IPS-15b (cell line): ENCODE measurements around the gene MB21D2.
"Not testable (repeated sequence)": the region's sequence is repeated elsewhere in the genome, so short reads cannot be mapped to it uniquely, and the experiment has no call there.

Experiments used
- H3K27me3 ChIP-seq: one replicate; pipeline ENCODE4 v1.6.1; 2013; ENCODE audit warnings: low read length; ENCODE audit not compliant: control insufficient read depth, insufficient read depth
- H3K36me3 ChIP-seq: one replicate; pipeline ENCODE4 v1.6.1; 2013; ENCODE audit warnings: low read length; ENCODE audit not compliant: control insufficient read depth, insufficient read depth
- H3K4me1 ChIP-seq: one replicate; pipeline ENCODE4 v1.6.1; 2013; ENCODE audit warnings: mild to moderate bottlenecking, low read length; ENCODE audit not compliant: control insufficient read depth, insufficient read depth
- H3K4me3 ChIP-seq: one replicate; pipeline ENCODE4 v1.5.1; 2013; ENCODE audit warnings: low read depth, low read length
- H3K9ac ChIP-seq: one replicate; pipeline ENCODE4 v1.6.1; 2013; ENCODE audit warnings: low read depth, mild to moderate bottlenecking, low read length
- H3K9me3 ChIP-seq: one replicate; pipeline ENCODE4 v1.6.1; 2013; ENCODE audit warnings: mild to moderate bottlenecking, low read length; ENCODE audit not compliant: control insufficient read depth, insufficient read depth

Gene MB21D2

DNA sequence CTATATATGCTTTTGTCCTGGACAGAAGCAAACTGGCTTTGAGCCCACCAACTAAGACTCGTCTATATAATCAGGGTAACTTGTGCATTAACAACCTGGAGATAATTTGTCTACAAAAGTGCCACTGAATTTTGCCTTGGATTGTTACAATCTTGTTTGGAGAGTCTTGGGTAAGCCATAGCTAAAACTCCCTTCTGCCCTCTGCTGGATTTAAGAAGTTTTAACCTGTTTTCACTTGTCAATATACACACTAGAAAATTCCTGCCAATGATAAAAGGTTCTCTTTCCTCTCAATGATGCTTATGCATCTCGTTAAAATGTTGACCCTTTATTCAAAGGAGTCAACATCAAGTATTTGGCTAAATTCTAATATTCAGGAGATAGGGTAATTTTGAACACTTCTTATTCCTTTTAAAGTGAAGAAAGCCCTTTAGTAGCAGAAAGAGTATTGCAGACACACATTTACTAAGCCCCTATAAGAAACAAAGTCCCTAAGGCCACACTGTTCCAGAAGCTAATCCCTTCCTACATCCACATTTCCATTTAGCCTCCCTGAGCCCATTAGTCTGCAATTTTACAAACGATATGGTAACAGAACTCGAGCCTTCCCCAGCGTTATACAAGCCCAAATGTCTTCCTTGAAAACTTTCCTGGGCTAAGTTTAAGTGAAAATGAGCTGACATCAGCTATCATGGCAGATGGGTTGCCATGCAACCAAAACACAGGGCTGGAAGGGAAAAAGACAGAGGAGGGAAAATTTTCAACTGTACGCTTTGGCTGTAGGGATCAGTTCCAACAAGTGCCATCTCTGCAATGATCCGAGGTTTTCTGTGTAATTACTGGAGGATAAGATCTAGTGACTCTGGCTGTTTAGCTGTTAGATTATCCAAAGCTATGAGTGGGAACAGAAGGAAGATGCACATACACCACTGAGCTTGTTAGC lies 114.4 kb downstream of the MB21D2 start:
- H3K36me3 ChIP-seq: no peaks in the 10 kb centered on the region
- no peaks in the 10 kb centered on the region for H3K9me3 ChIP-seq
- no peak overlapping the region for H3K4me3 ChIP-seq
- no peak overlapping the region for H3K9ac ChIP-seq
- no peaks in the 10 kb centered on the region for H3K27me3 ChIP-seq
- H3K4me1 ChIP-seq: no peaks in the 10 kb centered on the region

GRCh38 chr3:192801985-192802384 lies 115.7 kb downstream of the MB21D2 start:
- H3K36me3 ChIP-seq: no peaks in the 10 kb centered on the region
- no peak overlapping the region for H3K9ac ChIP-seq
- H3K9me3 ChIP-seq: no peaks in the 10 kb centered on the region
- no peaks in the 10 kb centered on the region for H3K4me1 ChIP-seq
- no peak overlapping the region for H3K4me3 ChIP-seq
- no peaks in the 10 kb centered on the region for H3K27me3 ChIP-seq

DNA sequence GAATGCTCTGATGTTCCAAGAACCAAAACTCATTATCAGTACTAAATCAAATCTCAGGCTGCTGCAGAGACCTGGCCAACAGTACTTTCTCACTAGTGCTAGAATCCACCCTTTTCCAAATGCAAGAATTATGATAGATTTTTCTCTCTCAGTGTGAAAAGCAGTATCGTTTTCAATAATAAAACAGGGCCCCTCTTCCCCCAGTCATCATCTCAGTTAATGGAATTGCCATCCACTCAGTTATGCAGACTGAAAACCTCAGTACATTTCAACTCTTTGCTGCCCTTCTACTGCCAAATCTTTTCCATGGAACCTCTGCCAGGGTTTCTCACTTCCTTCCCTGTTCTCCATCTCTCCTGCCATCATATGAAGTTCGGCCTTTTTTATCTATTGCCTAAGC lies 117.9 kb downstream of the MB21D2 start:
- H3K4me1 ChIP-seq: no peaks in the 10 kb centered on the region
- peaks cover 2% of the 10 kb centered on the region for H3K36me3 ChIP-seq
- no peak overlapping the region for H3K9ac ChIP-seq
- H3K4me3 ChIP-seq: no peak overlapping the region
- no peaks in the 10 kb centered on the region for H3K9me3 ChIP-seq
- H3K27me3 ChIP-seq: no peaks in the 10 kb centered on the region

- H3K4me1 ChIP-seq: no peaks in the 10 kb centered on the region
- peaks cover 2% of the 10 kb centered on the region for H3K36me3 ChIP-seq
- no peaks in the 10 kb centered on the region for H3K27me3 ChIP-seq
- no peak overlapping the region for H3K9ac ChIP-seq
- H3K9me3 ChIP-seq: no peaks in the 10 kb centered on the region
- no peak overlapping the region for H3K4me3 ChIP-seq
Measured at GRCh38 chr3:192795021-192795420, 122.6 kb downstream of the MB21D2 start.

DNA sequence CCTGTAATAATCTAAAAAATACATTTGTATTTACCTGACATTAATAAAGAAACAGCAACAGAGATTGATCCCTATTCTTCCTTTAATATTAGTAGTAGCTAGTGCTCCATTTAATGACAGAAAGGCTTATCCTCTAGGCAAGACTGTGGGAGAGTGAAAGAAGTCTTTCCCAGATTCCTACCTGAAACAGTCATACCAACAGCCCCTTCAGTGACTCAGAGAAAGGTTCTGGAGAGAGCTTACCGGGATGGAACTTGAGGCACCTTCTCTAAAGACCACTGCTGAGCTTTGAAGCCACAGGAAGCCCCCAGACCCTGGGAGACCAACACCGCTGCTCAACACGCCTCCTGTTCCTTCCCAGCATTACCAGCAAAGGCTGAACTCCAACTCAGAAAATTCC lies 123.4 kb downstream of the MB21D2 start:
- no peaks in the 10 kb centered on the region for H3K27me3 ChIP-seq
- H3K9me3 ChIP-seq: no peaks in the 10 kb centered on the region
- H3K9ac ChIP-seq: no peak overlapping the region
- H3K36me3 ChIP-seq: peaks cover 2% of the 10 kb centered on the region
- H3K4me1 ChIP-seq: no peaks in the 10 kb centered on the region
- H3K4me3 ChIP-seq: no peak overlapping the region

DNA sequence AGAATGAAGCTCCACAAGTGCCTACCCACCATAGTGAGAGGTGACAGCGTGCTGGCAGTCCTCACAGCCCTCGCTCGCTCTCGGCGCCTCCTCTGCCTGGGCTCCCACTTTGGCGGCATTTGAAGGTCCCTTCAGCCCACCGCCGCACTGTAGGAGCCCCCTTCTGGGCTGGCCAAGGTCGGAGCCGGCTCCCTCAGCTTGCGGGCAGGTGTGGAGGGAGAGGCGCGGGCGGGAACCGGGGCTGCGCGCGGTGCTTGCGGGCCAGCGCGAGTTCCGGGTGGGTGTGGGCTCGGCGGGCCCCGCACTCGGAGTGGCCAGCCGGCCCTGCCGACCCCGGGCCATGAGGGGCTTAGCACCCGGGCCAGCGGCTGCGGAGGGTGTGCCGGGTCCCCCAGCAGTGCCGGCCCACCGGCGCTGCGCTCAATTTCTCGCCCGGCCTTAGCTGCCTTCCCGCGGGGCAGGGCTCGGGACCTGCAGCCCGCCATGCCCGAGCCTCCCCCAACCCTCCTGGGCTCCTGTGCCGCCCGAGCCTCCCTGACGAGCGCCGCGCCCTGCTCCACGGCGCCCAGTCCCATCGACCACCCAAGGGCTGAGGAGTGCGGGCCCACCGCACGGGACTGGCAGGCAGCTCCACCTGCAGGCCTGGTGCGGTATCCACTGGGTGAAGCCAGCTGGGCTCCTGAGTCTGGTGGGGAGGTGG lies 128.7 kb downstream of the MB21D2 start:
- H3K4me3 ChIP-seq: peak overlapping the region; percentile 18
- H3K9ac ChIP-seq, H3K9me3 ChIP-seq, H3K4me1 ChIP-seq, H3K36me3 ChIP-seq, H3K27me3 ChIP-seq: not testable (repeated sequence)

DNA sequence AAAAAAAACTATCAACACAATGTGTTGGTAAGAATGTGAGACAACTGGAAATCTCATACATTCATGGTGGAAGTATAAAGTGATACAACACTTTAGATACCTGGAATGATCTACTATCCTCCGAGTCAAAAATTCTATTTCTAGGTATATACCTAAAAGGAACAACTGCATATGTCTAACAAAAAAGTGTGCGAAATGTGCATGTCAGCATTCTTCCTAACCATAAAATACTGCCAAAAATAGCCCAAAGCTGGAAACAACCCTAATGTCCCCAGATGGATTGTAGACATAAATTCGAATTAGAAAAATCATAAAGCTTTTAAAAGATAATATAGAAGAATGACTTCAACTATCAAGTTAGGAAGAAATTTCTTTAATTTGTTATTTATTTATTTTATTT lies 139.1 kb downstream of the MB21D2 start:
- Histone ChIP-seq H3K36me3 (no peaks in the 10 kb centered on the region), H3K9ac (no peak overlapping the region), H3K4me3 (no peak overlapping the region), H3K4me1 (no peaks in the 10 kb centered on the region), H3K27me3 (no peaks in the 10 kb centered on the region), H3K9me3 (peaks cover 3% of the 10 kb centered on the region)

GRCh38 chr3:192774341-192774740 lies 143.3 kb downstream of the MB21D2 start:
- not testable (repeated sequence) for H3K36me3 ChIP-seq, H3K9me3 ChIP-seq, H3K27me3 ChIP-seq, H3K9ac ChIP-seq, H3K4me3 ChIP-seq, H3K4me1 ChIP-seq

- Histone ChIP-seq H3K27me3 (no peaks in the 10 kb centered on the region), H3K36me3 (no peaks in the 10 kb centered on the region), H3K4me1 (no peaks in the 10 kb centered on the region), H3K4me3 (no peak overlapping the region), H3K9ac (no peak overlapping the region), H3K9me3 (no peaks in the 10 kb centered on the region)
Measured at GRCh38 chr3:192772240-192772894, 145.3 kb downstream of the MB21D2 start.

GRCh38 chr3:192758654-192759053 lies 159.0 kb downstream of the MB21D2 start:
- Histone ChIP-seq H3K36me3 (no peaks in the 10 kb centered on the region), H3K9me3 (no peaks in the 10 kb centered on the region), H3K27me3 (no peaks in the 10 kb centered on the region), H3K4me3 (no peak overlapping the region), H3K4me1 (no peaks in the 10 kb centered on the region), H3K9ac (no peak overlapping the region)

DNA sequence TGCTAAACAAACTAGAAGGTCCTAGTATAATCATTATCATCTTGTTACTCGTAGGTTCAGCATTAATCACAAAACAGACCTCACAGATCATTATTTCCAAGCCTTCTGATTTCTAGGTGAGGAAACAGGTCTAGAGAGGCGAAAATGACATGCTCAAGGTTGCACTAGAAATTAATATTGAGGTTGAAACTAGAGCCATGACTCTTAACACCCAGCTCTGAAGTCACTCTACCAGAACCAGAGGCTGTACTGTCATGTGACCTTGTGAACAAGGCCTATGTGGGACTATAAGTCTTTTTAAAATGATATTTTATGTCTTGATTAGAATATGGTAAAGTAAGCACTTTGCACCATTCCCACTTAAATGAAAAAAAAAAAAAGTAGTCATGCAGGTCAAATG lies 166.5 kb downstream of the MB21D2 start:
- Histone ChIP-seq H3K27me3 (no peaks in the 10 kb centered on the region), H3K36me3 (no peaks in the 10 kb centered on the region), H3K4me3 (no peak overlapping the region), H3K9me3 (no peaks in the 10 kb centered on the region), H3K4me1 (peaks cover 3% of the 10 kb centered on the region), H3K9ac (no peak overlapping the region)
